Immature natural killer cell (primary cell): ENCODE data around the gene SHROOM3. TPM values are rescaled to one million over a fixed set of nuclear protein-coding genes. Genes with fewer than 3 reads are reported as not detected.
A peak's percentile ranks its signal among the peaks of the same experiment; 100 is the strongest.
"Not testable (repeated sequence)": the region's sequence is repeated elsewhere in the genome, so short reads cannot be mapped to it uniquely, and the experiment has no call there.

Source experiments
- DNase-seq, 3 donors: peaks; one replicate each; pipeline ENCODE4 v3.0.0; 2022; ENCODE audit warnings: mixed read lengths in 1 of 3
- H3K27ac Mint-ChIP-seq, 6 donors: one replicate each; pipeline ENCODE4 v1.8.0; 2020; ENCODE audit warnings: mixed read lengths in 6 of 6, mild to moderate bottlenecking in 5 of 6, inconsistent platforms in 4 of 6, moderate library complexity in 3 of 6
- H3K27me3 Mint-ChIP-seq, 3 donors: one replicate each; pipeline ENCODE4 v1.8.0; 2020 to 2021; ENCODE audit warnings: low read depth in 3 of 3, mild to moderate bottlenecking in 3 of 3, mixed read lengths in 3 of 3, moderate library complexity in 3 of 3, inconsistent platforms in 1 of 3
- H3K36me3 Mint-ChIP-seq, 3 donors: one replicate each; pipeline ENCODE4 v1.8.0; 2020; ENCODE audit warnings: mixed read lengths in 3 of 3, inconsistent platforms in 2 of 3, mild to moderate bottlenecking in 2 of 3
- H3K4me1 Mint-ChIP-seq, 2 donors: one replicate each; pipeline ENCODE4 v1.8.0; 2020; ENCODE audit warnings: inconsistent platforms in 2 of 2, mild to moderate bottlenecking in 2 of 2, mixed read lengths in 2 of 2, moderate library complexity in 1 of 2
- H3K4me3 Mint-ChIP-seq, 5 donors: one replicate each; pipeline ENCODE4 v1.8.0; 2020; ENCODE audit warnings: mild to moderate bottlenecking in 5 of 5, mixed read lengths in 5 of 5, inconsistent platforms in 3 of 5, moderate library complexity in 3 of 5
- H3K9me3 Mint-ChIP-seq, 6 donors: one replicate each; pipeline ENCODE4 v1.8.0; 2020; ENCODE audit warnings: mild to moderate bottlenecking in 6 of 6, mixed read lengths in 6 of 6, inconsistent platforms in 4 of 6, moderate library complexity in 3 of 6
- polyA plus RNA-seq, 3 donors: library from polyadenylated mRNA; unstranded; fragments of 300-500 nt; fragmentation: Illumina TruSeq; gene quantifications; one replicate each; pipeline ENCODE4 v1.2.3, GENCODE V29; 2021

The SHROOM3 gene
- polyA plus RNA-seq, result not detected

DNA sequence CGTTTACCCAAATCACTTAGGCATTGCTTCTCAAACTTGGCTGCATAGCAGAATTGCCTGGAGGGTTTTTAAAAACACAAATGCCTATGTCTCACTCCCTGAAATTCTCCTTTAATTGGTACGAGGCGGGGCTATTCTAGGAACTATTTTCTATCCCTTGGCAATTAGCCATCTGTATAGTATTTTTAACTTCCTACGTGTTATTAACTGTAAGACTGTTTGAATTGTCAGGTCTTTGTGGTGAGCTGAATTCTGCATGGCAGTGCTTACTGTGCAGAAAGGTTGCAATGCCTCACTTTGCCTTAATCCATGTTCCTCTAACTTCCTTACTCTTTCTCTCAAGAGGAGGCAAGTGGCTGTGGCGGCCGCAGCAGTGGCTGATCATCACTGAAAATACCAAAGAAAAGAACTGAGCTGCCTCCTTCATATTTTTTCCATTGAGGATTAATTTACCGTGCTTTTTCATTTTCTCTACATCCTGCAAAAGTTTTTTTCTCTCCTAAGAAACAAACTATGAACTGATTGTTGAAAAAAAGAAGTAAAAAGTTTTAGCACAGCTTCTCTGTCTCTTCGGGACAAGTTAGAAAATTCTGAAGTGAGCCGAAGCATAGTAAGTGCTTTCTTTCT, at the start of gene SHROOM3:
TSS of gene SHROOM3 (plus strand) at position 329 of the 627 bp plus-strand sequence. CDS start 824 bp downstream, outside the sequence.
- peak within 1 kb of the TSS in 3 of 5 donors; percentile 28 to 66 (median 61) for H3K4me3 Mint-ChIP-seq
- peak within 1 kb of the TSS in 2 of 6 donors; percentile 11 to 28 for H3K27ac Mint-ChIP-seq
- DNase-seq, result no peak
- no peaks in the 10 kb centered on the region for H3K9me3 Mint-ChIP-seq
- no peaks in the 10 kb centered on the region for H3K36me3 Mint-ChIP-seq
- H3K27me3 Mint-ChIP-seq, result peaks cover 2 to 19% (median 2%) of the 10 kb centered on the region in 3 donors
- H3K4me1 Mint-ChIP-seq, result peaks cover 7 to 11% of the 10 kb centered on the region in 2 donors

DNA sequence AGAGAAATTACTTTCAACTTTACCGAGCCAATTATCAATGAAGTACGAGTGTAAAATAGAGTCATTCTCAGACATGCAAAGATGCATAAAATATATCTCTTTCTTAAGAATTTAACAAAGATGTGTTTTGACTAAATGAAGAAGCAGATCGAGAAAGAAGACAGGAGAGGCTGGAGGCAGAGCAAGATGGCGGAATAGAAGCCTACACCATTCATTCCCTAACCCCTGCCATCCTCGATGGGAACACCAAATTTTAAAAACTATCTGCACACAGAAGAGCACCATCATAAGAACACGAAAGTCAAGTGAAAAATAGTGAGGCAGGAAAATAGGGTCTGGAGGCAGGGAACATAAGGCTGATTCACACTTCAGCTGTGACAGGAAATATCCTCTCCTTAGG, 49.1 kb upstream of the SHROOM3 start:
- H3K27me3 Mint-ChIP-seq, result peaks cover 7 to 18% (median 8%) of the 10 kb centered on the region in 3 donors
- no peak for DNase-seq
- H3K4me1 Mint-ChIP-seq, result no peaks in the 10 kb centered on the region
- peaks cover 3 to 28% (median 15%) of the 10 kb centered on the region in 6 donors for H3K9me3 Mint-ChIP-seq
- no peak overlapping the region for H3K27ac Mint-ChIP-seq
- peaks cover 5 to 9% (median 6%) of the 10 kb centered on the region in 3 donors for H3K36me3 Mint-ChIP-seq
- no peak overlapping the region for H3K4me3 Mint-ChIP-seq

DNA sequence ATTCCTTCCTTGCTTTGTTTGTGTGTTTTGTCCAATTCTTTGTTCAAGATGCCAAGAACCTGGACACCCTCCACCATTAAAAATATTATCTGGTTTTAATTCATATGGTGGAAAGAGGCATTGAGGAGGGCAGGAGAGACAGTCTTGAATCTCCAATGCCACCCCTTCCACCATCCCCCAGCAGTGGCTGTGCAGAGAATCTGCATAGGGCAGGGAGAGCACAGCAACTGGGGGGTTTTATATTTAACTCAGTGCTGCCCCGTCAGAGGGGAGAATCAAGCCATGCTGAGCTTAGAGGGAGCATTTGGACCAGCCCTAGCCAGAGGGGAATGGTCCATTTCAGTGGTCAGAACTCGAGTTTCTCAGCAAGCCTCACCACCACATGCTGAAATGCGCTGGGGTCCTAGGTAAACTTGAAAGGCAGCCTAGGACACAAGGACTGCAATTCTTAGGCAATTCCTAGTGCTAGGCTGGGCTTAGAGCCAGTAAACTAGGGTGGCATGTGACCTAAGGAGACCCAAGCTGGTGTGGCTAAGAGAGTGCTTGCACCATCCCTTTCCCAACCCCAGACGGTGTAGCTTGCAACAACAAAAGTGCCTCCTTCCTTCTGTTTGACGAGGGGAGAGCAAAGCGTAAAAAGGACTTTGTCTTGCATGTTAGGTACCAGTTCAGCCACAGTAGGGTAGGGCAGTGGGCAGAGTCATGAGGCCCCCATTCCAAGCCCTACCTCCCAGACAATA, 48.3 kb upstream of the SHROOM3 start:
- Mint-ChIP-seq H3K27ac (no peak overlapping the region), H3K4me3 (no peak overlapping the region), H3K27me3 (peaks cover 7 to 18% (median 11%) of the 10 kb centered on the region in 3 donors), H3K9me3 (peaks cover 3 to 28% (median 16%) of the 10 kb centered on the region in 6 donors), H3K36me3 (peaks cover 5 to 9% (median 6%) of the 10 kb centered on the region in 3 donors), H3K4me1 (no peaks in the 10 kb centered on the region)
- no peak for DNase-seq

DNA sequence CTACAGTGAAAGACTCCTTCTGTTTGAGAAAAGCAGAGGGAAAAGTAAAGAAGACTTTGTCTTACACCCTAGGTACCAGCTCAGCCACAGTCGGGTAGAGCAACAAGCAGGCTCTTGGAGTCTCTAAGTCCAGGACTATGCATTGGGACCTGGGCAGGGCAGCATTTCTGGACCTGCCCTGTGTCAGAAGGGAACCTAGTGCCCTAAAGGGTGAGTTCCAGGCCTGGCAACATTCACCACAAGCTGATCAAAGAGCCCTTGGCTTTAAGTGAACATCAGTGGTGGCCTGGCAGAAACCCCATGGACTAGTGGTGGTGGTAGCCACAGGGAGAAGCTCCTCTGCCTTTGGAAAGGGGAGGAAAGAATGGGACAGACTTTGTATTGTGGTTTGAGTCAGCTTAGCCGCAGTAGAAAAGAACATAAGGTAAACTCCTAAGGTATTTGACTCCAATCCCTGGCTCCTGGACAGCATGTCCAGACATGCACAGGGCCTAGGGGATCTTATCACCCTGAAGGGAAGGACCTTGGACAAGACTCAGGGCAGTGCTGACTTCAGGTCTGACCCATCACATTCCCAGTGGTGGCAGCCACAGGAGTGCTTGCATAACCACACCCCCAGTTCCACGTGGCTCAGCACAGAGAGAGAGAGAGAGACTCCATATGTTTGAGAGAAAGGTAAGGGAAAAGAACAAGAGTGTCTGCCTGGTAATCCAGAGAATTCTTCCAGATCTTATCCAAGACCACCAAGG, 46.7 kb upstream of the SHROOM3 start:
- H3K27ac Mint-ChIP-seq, result no peak overlapping the region
- H3K9me3 Mint-ChIP-seq, result peaks cover 3 to 28% (median 17%) of the 10 kb centered on the region in 6 donors
- peaks cover 7 to 19% (median 11%) of the 10 kb centered on the region in 3 donors for H3K27me3 Mint-ChIP-seq
- no peaks in the 10 kb centered on the region for H3K4me1 Mint-ChIP-seq
- DNase-seq, result no peak
- peaks cover 5 to 9% (median 6%) of the 10 kb centered on the region in 3 donors for H3K36me3 Mint-ChIP-seq
- H3K4me3 Mint-ChIP-seq, result no peak overlapping the region

DNA sequence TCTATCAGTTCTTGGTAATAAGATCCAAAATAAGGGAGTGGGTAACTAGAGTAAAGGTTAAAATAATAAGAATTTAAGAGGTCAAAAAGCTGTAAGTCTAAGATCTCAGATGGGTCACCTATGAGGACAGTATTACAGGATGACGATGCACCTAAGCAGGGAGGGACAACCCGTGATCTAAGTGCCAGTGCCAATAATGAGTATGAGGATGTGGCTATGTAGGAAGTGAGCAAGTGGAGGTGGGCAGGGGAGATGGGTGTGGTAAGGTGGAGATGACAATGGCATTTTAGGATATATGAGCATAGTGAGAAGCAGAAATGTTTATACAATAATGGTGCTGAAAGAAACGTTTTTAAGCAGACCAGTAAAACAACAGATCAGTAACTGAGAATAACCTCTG, 33.4 kb upstream of the SHROOM3 start:
- no peak for DNase-seq
- no peaks in the 10 kb centered on the region for H3K36me3 Mint-ChIP-seq
- no peak overlapping the region for H3K4me3 Mint-ChIP-seq
- H3K27me3 Mint-ChIP-seq, result peaks cover 1 to 14% (median 12%) of the 10 kb centered on the region in 3 donors
- H3K4me1 Mint-ChIP-seq, result no peaks in the 10 kb centered on the region
- H3K9me3 Mint-ChIP-seq, result peaks cover 0 to 2% (median 0%) of the 10 kb centered on the region in 6 donors
- H3K27ac Mint-ChIP-seq, result no peak overlapping the region

DNA sequence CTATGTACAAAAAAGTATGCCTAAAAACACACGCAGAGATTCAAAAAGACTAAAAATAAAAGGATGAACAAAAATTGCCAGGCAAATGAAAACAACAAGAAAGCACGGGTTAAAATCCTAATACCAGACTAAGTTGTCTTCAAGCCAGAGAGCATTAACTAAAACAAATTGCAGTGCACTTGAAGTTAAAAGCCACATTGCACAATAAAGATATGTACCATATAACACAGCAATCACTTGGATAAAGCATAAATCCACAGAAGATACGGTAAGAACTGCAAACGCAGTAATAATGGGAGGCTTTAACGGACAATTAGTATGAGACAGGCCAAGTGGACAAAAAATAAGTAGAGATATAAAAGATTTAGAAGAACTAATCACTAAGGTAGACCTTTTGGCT, 28.9 kb upstream of the SHROOM3 start:
- Mint-ChIP-seq H3K36me3 (no peaks in the 10 kb centered on the region), H3K27me3 (peaks cover 1 to 11% (median 5%) of the 10 kb centered on the region in 3 donors), H3K27ac (no peak overlapping the region), H3K4me1 (no peaks in the 10 kb centered on the region), H3K9me3 (no peaks in the 10 kb centered on the region), H3K4me3 (no peak overlapping the region)
- no peak for DNase-seq

DNA sequence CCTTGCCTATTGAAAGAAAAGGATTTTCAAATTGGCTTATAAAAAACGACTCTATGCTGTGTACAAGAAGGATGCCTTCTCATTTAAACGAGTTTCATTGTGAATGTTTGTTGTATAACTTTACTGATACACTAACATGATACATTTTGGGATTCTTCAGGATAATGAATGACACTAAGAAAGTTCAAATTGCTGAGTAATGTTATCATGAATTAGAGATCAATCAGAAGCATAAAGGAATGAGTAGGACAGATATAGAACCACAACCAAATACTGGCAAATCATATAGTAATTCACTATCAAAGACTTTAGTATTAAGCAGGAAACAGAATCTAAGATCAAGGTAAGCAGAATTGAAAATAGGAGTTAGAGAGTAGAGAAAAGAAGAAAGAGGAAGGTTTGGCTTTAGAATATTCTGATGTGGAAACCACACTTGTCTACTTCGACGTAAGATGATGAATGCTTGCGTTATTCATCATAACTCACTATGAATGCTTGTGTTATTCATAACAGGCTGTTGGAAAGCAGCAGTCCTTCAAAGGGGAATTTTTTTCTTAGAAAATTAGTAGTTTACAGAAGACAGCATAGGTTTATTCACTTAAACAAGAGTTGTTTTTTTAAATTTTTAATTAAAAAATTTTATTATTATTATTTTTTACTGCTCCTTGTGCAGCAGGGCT, 27.4 kb upstream of the SHROOM3 start:
- Mint-ChIP-seq H3K4me1 (no peaks in the 10 kb centered on the region), H3K27me3 (peaks cover 1 to 6% (median 5%) of the 10 kb centered on the region in 3 donors), H3K27ac (no peak overlapping the region), H3K36me3 (no peaks in the 10 kb centered on the region), H3K9me3 (no peaks in the 10 kb centered on the region), H3K4me3 (no peak overlapping the region)
- no peak for DNase-seq

DNA sequence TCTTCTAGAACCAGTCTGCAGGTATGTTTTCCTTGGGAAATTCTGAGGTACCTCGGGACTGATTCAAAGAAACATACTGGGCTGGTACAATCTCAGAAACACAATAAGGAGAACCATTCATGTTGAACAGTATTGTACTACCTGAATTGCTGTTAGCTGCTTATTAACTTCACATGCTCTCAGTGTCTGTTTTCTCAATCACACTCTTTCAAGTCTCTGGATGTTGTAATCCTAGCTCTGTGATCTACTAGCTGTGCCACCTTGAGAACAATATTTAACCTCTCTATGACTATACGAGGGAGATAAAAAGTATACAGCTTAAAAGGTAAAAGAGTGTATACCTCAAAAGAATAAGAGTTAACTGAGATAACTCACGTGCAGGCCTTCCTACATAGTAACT, 24.4 kb upstream of the SHROOM3 start:
- H3K36me3 Mint-ChIP-seq, result no peaks in the 10 kb centered on the region
- H3K4me1 Mint-ChIP-seq, result no peaks in the 10 kb centered on the region
- DNase-seq, result no peak
- H3K9me3 Mint-ChIP-seq, result no peaks in the 10 kb centered on the region
- H3K4me3 Mint-ChIP-seq, result no peak overlapping the region
- H3K27ac Mint-ChIP-seq, result no peak overlapping the region
- peaks cover 0 to 5% (median 2%) of the 10 kb centered on the region in 3 donors for H3K27me3 Mint-ChIP-seq

DNA sequence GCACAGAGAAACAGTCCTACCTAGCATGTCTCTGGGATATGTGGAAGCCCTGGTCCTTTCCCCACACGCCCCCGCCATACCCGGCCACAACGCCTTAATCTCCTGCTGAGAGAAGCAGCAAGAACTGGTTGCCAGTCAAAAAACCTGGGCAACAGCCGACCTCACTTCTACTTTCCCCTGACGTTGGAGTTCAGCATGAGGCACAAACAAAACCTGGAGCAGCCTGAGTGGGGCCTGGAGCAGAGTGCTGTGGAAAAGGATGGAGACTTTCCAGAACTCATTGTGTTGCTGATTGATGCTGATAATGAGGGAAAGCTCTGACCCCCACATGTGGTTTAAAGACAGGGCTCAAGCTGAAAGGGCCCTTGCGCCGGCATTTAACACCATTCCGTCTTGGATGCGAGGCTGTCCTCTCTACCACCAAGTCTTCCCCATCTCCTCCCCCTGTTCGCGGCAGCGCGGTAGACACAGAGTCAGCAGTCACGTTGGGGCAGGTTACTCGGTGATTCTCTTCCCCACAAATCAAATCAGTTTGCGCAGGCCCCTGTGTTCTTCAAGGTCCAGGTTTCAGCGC, 14.8 kb upstream of the SHROOM3 start:
- no peak for DNase-seq
- H3K36me3 Mint-ChIP-seq, result no peaks in the 10 kb centered on the region
- H3K4me3 Mint-ChIP-seq, result peak overlapping the region; percentile 69 to 80 (median 73)
- H3K27ac Mint-ChIP-seq, result no peak overlapping the region
- H3K27me3 Mint-ChIP-seq, result peaks cover 3 to 8% (median 5%) of the 10 kb centered on the region in 3 donors
- H3K9me3 Mint-ChIP-seq, result peaks cover 0 to 4% (median 0%) of the 10 kb centered on the region in 6 donors
- peaks cover 6 to 17% of the 10 kb centered on the region in 2 donors for H3K4me1 Mint-ChIP-seq

DNA sequence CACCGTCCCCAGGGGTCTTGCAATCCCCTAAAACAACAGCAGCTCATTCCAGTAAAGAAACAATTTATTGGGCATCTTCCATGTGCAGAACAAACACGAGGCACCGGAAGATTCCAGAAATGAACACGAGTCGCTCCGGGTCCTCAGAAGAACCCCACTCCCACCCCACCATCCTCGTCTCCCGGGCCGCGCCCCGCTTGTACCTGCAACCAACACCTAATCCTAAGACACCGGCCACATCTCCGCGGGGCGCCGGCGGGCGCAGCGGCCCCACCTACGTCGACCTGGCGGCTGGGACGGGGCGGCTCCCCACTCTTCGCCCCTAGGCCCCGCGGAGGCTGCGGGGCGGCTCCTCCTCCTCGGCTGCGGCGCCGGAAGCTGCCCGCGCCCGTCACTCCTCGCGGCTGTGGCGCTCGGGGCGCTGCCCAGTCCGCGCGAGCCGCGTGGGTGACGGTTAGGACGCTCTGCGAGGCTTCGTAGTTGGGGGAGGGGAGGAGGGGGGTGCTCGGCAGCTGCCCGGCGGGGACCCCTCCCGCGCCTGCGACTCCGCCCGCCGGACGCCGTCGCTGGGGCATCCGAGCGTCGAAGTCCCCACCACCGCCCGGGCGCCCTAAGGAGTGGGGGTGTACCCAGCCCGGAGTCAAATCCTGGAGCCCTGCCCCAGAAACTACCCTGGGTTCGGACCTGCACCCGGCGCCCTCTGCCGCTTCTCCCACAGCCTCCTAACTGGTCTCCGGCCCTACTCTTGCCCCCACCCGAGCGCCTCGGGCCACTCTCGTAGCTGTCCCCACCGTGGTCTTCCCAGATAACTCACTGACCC, 14.1 kb upstream of the SHROOM3 start, which contains the start of gene CCDC158:
TSS of gene CCDC158 (minus strand) at position 380 of the 820 bp plus-strand sequence. CDS start 17,934 bp downstream, outside the sequence.
- H3K27me3 Mint-ChIP-seq, result peaks cover 3 to 8% (median 5%) of the 10 kb centered on the region in 3 donors
- peak within 1 kb of the TSS in 1 of 6 donors; percentile 71 for H3K27ac Mint-ChIP-seq
- H3K36me3 Mint-ChIP-seq, result no peaks in the 10 kb centered on the region
- DNase-seq, result peak; percentile 10 to 24 (median 14)
- peak within 1 kb of the TSS; percentile 69 to 80 (median 76) for H3K4me3 Mint-ChIP-seq
- peaks cover 6 to 17% of the 10 kb centered on the region in 2 donors for H3K4me1 Mint-ChIP-seq
- H3K9me3 Mint-ChIP-seq, result peaks cover 0 to 4% (median 0%) of the 10 kb centered on the region in 6 donors

DNA sequence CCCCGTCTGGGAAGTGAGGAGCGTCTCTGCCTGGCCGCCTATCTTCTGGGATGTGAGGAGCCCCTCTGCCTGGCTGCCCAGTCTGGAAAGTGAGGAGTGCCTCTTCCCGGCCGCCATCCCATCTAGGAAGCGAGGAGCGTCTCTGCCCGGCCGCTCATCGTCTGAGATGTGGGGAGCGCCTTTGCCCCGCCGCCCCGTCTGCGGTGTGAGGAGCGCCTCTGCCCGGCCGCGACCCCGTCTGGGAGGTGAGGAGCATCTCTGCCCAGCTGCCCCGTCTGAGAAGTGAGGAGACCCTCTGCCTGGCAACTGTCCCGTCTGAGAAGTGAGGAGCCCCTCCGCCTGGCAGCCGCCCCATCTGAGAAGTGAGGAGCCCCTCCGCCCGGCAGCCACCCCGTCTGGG, 11.9 kb upstream of the SHROOM3 start:
- not testable (repeated sequence) for H3K27me3 Mint-ChIP-seq, H3K9me3 Mint-ChIP-seq, H3K36me3 Mint-ChIP-seq, DNase-seq, H3K27ac Mint-ChIP-seq, H3K4me3 Mint-ChIP-seq
- H3K4me1 Mint-ChIP-seq, result peaks cover 6 to 17% of the 10 kb centered on the region in 2 donors

DNA sequence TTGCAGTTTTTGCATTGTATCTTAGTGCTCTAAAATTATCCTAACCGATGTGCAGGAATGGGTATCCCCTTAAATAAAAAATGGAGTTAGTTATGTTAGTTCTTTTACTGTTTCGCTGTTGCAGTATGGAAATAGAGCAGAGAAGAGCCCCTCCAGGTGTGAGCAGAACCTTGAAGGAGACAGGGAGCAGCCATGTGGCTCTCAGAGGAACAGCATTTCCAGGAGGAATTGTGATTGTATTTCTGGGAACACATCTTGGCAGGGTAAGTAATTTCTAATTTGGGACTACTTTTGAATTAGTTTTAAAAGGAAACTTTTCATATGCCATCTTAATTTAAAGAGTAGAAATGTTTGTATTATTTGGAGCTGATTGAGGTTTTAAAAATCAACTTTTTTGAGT, 8.8 kb upstream of the SHROOM3 start:
- Mint-ChIP-seq H3K36me3 (no peaks in the 10 kb centered on the region), H3K4me1 (peaks cover 3 to 6% of the 10 kb centered on the region in 2 donors), H3K27me3 (peaks cover 0 to 3% (median 2%) of the 10 kb centered on the region in 3 donors), H3K9me3 (peaks cover 0 to 2% (median 0%) of the 10 kb centered on the region in 6 donors), H3K4me3 (no peak overlapping the region), H3K27ac (no peak overlapping the region)
- no peak for DNase-seq
